Heart left ventricle (tissue), 16 donors: ENCODE results near the gene TMBIM6. TPM values are rescaled to one million over a fixed set of nuclear protein-coding genes. Genes with fewer than 3 reads are reported as not detected.

Experiments used
- ATAC-seq, 4 donors: fragments of 200-7000 bp; cut with Tn5 transposase; one replicate each; pipeline ENCODE4 v1.9.1; 2020 to 2022; ENCODE audit warnings: moderate library complexity in 4 of 4, mild to moderate bottlenecking in 3 of 4, moderate number of reproducible peaks in 1 of 4
- DNase-seq, 5 donors: peaks; one replicate each; pipeline ENCODE4 v3.0.0-alpha.2; 2020
- H3K27ac ChIP-seq, 12 donors: fragments of 200-600 bp; sonication (generic) in 4 of 12; one replicate each; pipeline versions ENCODE4 v1.5.0 to v1.8.0; 2016 to 2022; ENCODE audit warnings: mild to moderate bottlenecking in 2 of 12
- H3K27me3 ChIP-seq, 9 donors: fragments of 200-600 bp; sonication (generic) in 2 of 9; one replicate each; pipeline versions ENCODE4 v1.5.1 to v1.8.0; 2016 to 2022; ENCODE audit warnings: mild to moderate bottlenecking in 3 of 9
- H3K36me3 ChIP-seq, 9 donors: fragments of 200-600 bp; sonication (generic) in 2 of 9; one replicate each; pipeline versions ENCODE4 v1.5.0 to v1.8.0; 2018 to 2022; ENCODE audit warnings: mild to moderate bottlenecking in 2 of 9
- H3K4me1 ChIP-seq, 12 donors: fragments of 200-600 bp; sonication (generic) in 4 of 12; one replicate each; pipeline versions ENCODE4 v1.5.0 to v1.8.0; 2016 to 2022; ENCODE audit warnings: mild to moderate bottlenecking in 3 of 12
- H3K4me3 ChIP-seq, 12 donors: fragments of 200-600 bp; sonication (generic) in 4 of 12; one replicate each; pipeline versions ENCODE4 v1.5.0 to v1.8.0; 2017 to 2022; ENCODE audit warnings: mild to moderate bottlenecking in 9 of 12, moderate library complexity in 4 of 12
- H3K9me3 ChIP-seq, 12 donors: fragments of 200-600 bp; sonication (generic) in 4 of 12; one replicate each; pipeline versions ENCODE4 v1.5.0 to v1.8.0; 2016 to 2022; ENCODE audit warnings: mild to moderate bottlenecking in 1 of 12
- POLR2A ChIP-seq, 2 donors: fragments of 450-650 bp; IDR thresholded peaks; one replicate each; pipeline ENCODE4 v1.6.1; 2017; ENCODE audit warnings: antibody characterized with exemption in 2 of 2, mild to moderate bottlenecking in 2 of 2, moderate library complexity in 2 of 2
- WGBS, 4 donors: extraction: QIAGEN DNeasy Blood & Tissue Kit in 2 of 4; methylation state at CpG; one replicate each; pipeline versions ENCODE4 v1.1.5 to v1.1.7; 2013 to 2018; 5-methylcytosine and 5-hydroxymethylcytosine counted together
- intact Hi-C, 10 donors: fragments of 100-400 bp; cut with DNase I; formaldehyde crosslinking; loops; one replicate each; pipeline versions ENCODE4 v1.11.1 to v1.14.2; 2022
- polyA plus RNA-seq, 2 donors: library from polyadenylated mRNA; stranded (reverse); fragments of 200-250 nt; gene quantifications; one replicate each; pipeline ENCODE4 v1.2.3, GENCODE V29; 2013
- total RNA-seq, 9 donors: library from RNA; depleted of rRNA in 2 of 9; stranded (reverse); fragments of >200 nt in 2 of 9; fragmentation: NEBNext Ultra II Directional in 3 of 9; extraction: Animal tissue kit (Norgen Biotek cat#: 25700) in 3 of 9; gene quantifications; one replicate each; pipeline versions ENCODE4 v1.1.0 to v1.2.4, GENCODE V29; 2016 to 2023
- TF ChIP-seq, protein P1 (sequence below), 12 donors: fragments of 200-600 bp; sonication (generic) in 4 of 12; IDR thresholded peaks; one replicate each; pipeline versions ENCODE4 v1.5.0 to v1.8.0; 2018 to 2022; ENCODE audit warnings: antibody characterized with exemption in 12 of 12, mild to moderate bottlenecking in 5 of 12
- donor health status: ischemic (EF 13 %, LVEDD 7.1; RV severe dilation, severe dysfunction).
- donor health status: healthy with polysubstance abuse.
- donor health status: DM: no; HTN: yes; CAD: no.
- donor health status: DM: no; HTN: no; CAD: no.
- donor health status: ischemic (EF 25% LVEDD 6.9; RV normal size, moderate dysfunction).
- donor health status: ischemic (EF 25% LVEDD 5.7; RV mildly dilated, moderate dysfunction).
- donor health status: healthy.
- donor health status: DM: yes; HTN: yes; CAD: no.
- donor health status: ischemic (EF 35%, LVEDD 5.7; RV mildly dilated, moderate dysfunction).
- donor health status: nonischemic (EF 11% LVEDD 7.7; RV severe dilation, severe dysfunction).
- donor health status: DM: yes; HTN: yes; CAD: no.
- donor health status: PGD.
- donor health status: ischemic (EF 29% LVEDD 5.4; RV normal size, mild dysfunction).
- donor health status: nonischemic (EF 23%, LVEDD 6.1; RV moderate dilation, normal function).

TMBIM6 gene
- total and polyA plus RNA-seq, 11 donors = 105 to 376 (median 252) TPM

DNA sequence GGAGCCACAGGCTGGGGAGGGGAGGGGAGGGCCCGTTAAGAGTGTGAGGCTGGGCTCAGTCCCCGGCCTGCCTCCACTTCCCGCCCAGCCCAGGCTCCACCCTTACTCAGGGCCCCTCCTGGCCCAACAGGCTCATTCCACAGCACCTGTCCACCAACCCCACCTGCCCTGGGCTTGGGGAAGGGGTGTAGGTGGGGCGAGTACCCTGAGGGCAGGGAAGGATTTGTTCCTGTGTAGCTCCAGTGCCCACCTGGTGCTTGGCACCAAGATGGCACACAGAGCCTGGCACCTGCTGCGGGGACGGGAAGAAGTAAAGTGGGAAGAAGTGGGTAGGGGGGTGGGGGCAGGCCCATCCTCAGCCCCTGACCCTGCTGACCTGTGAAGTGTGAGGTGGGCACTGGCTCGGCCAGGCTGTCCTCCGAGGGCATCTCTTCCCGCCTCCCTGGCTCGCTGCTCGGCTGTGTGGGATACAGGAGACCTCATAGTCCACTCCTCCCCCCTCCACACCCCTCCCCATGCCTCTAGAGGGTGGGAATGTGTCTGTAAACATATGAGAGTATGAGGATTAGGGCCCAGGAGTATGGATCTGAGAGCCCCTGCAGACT lies 51.7 kb downstream of the TMBIM6 start:
- Histone ChIP-seq H3K36me3 (peaks cover 0 to 84% (median 61%) of the 10 kb centered on the region in 9 donors), H3K4me3 (no peak overlapping the region), H3K27me3 (no peaks in the 10 kb centered on the region), H3K4me1 (no peaks in the 10 kb centered on the region), H3K9me3 (peaks cover 0 to 2% (median 0%) of the 10 kb centered on the region in 12 donors), H3K27ac (no peak overlapping the region)
- intact Hi-C loops = loop anchor here in 1 of 10 donors (10.0 kb wide), 1 partner anchor 162 kb away; the partner anchor contains the start of gene AQP2
- WGBS, 4 donors = 80 to 92% (median 84%) methylated on average over 8 to 11 of the region's 11 CpGs
- DNase-seq (no peak), ATAC-seq (no peak)
- TF ChIP-seq POLR2A (IDR thresholded peaks at IDR 0.05) = no peak
- TF ChIP-seq, protein P1, sequence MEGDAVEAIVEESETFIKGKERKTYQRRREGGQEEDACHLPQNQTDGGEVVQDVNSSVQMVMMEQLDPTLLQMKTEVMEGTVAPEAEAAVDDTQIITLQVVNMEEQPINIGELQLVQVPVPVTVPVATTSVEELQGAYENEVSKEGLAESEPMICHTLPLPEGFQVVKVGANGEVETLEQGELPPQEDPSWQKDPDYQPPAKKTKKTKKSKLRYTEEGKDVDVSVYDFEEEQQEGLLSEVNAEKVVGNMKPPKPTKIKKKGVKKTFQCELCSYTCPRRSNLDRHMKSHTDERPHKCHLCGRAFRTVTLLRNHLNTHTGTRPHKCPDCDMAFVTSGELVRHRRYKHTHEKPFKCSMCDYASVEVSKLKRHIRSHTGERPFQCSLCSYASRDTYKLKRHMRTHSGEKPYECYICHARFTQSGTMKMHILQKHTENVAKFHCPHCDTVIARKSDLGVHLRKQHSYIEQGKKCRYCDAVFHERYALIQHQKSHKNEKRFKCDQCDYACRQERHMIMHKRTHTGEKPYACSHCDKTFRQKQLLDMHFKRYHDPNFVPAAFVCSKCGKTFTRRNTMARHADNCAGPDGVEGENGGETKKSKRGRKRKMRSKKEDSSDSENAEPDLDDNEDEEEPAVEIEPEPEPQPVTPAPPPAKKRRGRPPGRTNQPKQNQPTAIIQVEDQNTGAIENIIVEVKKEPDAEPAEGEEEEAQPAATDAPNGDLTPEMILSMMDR (IDR thresholded peaks at IDR 0.05) = no peak

DNA sequence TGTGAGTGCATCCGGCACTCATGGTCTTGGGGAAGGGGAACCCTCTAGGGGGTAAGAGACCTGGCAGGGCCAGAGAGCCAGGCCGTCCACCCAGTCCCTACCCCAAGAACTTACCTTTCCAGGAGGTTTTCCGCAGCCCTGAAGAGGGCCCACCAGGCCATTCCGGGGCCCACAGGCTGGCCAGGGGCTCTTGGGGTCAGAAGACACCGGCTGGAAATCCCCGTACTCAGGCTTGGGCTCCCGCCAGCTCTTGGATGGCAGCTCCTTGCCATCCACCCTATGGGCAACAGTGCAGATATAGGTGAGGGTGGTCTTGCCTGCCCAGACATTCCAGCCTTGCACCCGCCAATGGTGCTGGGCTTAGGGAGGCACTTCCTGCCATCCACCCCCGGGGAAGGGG lies 52.3 kb downstream of the TMBIM6 start:
- Histone ChIP-seq H3K36me3 (peaks cover 0 to 89% (median 66%) of the 10 kb centered on the region in 9 donors), H3K9me3 (no peaks in the 10 kb centered on the region), H3K27me3 (no peaks in the 10 kb centered on the region), H3K27ac (no peak overlapping the region), H3K4me3 (no peak overlapping the region), H3K4me1 (no peaks in the 10 kb centered on the region)
- intact Hi-C loops = loop anchor here in 1 of 10 donors (10.0 kb wide), 1 partner anchor 161 kb away; the partner anchor contains the start of gene AQP2
- no peak for ATAC-seq
- WGBS, 4 donors = 87 to 92% (median 90%) methylated on average over 3 to 9 of the region's 9 CpGs
- no peak for DNase-seq
- no peak for TF ChIP-seq POLR2A (IDR thresholded peaks at IDR 0.05)
- TF ChIP-seq, protein P1 (IDR thresholded peaks at IDR 0.05) = no peak

DNA sequence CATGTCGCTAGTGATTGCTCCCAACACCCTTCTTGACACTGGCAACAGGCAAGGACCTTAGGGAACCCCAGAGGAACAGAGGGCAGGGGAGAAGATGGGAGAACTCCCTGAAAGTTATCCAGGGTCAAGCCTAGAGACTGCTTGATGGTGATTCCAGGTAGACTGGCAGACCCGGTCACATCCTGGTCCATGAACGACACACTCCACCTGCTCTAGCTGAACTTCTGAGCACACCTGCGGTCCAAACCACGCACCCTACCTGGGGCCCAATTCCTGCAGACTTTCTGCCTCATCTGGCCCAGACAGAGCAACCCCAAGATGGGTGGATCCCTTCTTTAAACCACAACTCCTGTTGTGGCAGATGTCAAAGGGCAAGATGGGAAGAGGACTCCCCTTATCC lies 52.7 kb downstream of the TMBIM6 start:
- whole genome bisulfite sequencing, 4 donors = 79 to 94% (median 90%) methylated on average over 2 to 5 of the region's 5 CpGs
- no peak for TF ChIP-seq POLR2A (IDR thresholded peaks at IDR 0.05)
- Histone ChIP-seq H3K4me1 (no peaks in the 10 kb centered on the region), H3K27me3 (no peaks in the 10 kb centered on the region), H3K9me3 (no peaks in the 10 kb centered on the region), H3K36me3 (peaks cover 0 to 93% (median 70%) of the 10 kb centered on the region in 9 donors), H3K4me3 (no peak overlapping the region), H3K27ac (no peak overlapping the region)
- DNase-seq (no peak), ATAC-seq (no peak)
- intact Hi-C loops = loop anchor here in 1 of 10 donors (10.0 kb wide), 1 partner anchor 161 kb away; the partner anchor contains the start of gene AQP2

DNA sequence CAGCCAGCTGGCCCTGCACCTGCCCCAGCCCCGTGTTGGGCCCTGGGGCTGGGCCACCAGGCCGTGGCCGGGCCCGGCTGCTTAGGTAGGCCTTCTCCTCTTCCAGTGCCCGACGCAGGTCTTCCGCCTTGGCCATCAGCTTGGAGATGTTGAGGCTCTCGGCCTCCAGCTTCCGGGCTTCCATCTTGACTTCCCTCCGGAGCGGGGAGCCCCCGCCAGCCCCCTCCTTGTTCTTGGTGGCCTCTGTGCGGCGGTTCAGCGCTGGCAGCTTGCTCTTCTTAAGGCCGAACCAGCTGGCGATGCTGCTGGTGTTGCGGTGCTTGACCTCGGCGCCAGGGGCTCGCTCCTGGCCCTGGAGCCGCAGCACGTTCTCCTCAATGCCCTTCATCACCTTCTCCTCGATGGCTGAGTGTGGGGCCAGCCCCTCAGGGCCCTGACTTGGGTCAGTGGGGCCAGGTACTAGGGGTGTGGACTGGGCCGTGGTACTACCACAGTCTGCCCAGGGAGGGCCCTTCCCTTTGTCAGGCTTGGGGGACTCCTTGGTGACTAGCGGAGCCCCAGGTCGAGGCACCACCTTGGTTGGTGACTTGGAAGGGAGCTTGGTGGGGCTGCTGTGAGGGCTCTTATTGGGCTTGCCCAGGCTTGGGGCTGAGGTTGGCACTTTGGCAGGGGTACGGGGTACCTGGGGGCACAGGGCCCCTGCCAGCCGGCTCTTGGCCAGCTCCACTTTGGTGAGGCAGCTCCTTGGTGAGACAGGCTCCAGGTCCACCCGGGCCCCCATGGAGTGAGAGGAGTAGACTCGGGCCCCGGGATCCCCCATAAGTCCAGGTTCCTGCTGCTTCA lies 53.7 kb downstream of the TMBIM6 start:
- H3K27me3 ChIP-seq = no peaks in the 10 kb centered on the region
- H3K4me1 ChIP-seq = peaks cover 0 to 3% (median 0%) of the 10 kb centered on the region in 12 donors
- H3K9me3 ChIP-seq = no peaks in the 10 kb centered on the region
- H3K27ac ChIP-seq = no peak overlapping the region
- no peak for TF ChIP-seq POLR2A (IDR thresholded peaks at IDR 0.05)
- TF ChIP-seq, protein P1 (IDR thresholded peaks at IDR 0.05) = no peak
- intact Hi-C loops = loop anchor here in 1 of 10 donors (10.0 kb wide), 1 partner anchor 160 kb away; the partner anchor contains the start of gene AQP2
- peaks cover 0 to 93% (median 73%) of the 10 kb centered on the region in 9 donors for H3K36me3 ChIP-seq
- DNase-seq (no peak), ATAC-seq (no peak)
- 91 to 94% (median 93%) methylated on average over 29 to 32 of the region's 32 CpGs for WGBS, 4 donors
- no peak overlapping the region for H3K4me3 ChIP-seq
